ENCODE data around the gene PPP1R3F. TPM values are rescaled to one million over a fixed set of nuclear protein-coding genes. Genes with fewer than 3 reads are reported as not detected.
A peak's percentile ranks its signal among the peaks of the same experiment; 100 is the strongest.
"Not testable (repeated sequence)": the region's sequence is repeated elsewhere in the genome, so short reads cannot be mapped to it uniquely, and the experiment has no call there.

The PPP1R3F gene
- total RNA-seq, 2 donors from 2014 or later, result 3.9 to 24.9 TPM

DNA sequence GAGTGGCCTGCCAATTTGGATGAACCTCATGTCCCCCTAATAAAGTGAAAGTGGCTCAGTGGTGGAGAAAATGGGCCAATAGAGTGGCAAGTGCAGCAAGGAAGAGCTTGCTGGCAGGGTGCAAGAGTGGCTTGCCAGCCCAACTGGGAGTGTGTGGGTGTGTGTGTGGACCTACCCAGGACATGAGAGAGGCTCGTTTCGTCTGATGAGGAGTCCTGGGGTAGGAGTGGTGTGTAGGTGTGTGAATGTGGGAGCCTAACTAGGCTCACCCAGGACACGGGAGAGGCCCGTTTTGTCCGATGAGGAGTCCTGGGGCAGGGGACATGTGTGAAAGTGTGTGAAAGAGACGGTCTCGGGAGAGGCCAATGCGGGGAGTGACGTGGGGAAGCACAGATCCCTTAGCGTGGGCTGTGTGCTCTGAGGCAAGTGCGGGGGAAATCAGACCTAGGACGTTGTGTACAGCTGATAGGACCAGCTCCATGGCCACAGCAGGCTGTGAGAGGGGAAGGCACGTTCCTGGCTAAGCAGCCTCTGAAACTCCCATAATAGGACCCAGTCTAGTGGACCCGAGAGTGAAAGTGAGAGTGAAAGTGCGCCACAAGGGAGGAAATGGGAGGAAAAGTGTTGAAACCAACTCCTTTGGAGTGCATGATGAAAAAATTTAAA, 39.1 kb downstream of the PPP1R3F start:
- Histone ChIP-seq H3K4me1 (replicated peaks) (no peaks in the 10 kb centered on the region), H3K4me3 (peak overlapping the region in 1 of 2 donors; percentile 13), H3K27ac (peak overlapping the region; percentile 63 to 78), H3K27me3 (replicated peaks; ENCODE audit: insufficient read depth) (no peaks in the 10 kb centered on the region), H3K9me3 (no peaks in the 10 kb centered on the region), H3K36me3 (no peaks in the 10 kb centered on the region)
- no peak for DNase-seq (ENCODE audit: low spot score)
- TF ChIP-seq, protein P1, sequence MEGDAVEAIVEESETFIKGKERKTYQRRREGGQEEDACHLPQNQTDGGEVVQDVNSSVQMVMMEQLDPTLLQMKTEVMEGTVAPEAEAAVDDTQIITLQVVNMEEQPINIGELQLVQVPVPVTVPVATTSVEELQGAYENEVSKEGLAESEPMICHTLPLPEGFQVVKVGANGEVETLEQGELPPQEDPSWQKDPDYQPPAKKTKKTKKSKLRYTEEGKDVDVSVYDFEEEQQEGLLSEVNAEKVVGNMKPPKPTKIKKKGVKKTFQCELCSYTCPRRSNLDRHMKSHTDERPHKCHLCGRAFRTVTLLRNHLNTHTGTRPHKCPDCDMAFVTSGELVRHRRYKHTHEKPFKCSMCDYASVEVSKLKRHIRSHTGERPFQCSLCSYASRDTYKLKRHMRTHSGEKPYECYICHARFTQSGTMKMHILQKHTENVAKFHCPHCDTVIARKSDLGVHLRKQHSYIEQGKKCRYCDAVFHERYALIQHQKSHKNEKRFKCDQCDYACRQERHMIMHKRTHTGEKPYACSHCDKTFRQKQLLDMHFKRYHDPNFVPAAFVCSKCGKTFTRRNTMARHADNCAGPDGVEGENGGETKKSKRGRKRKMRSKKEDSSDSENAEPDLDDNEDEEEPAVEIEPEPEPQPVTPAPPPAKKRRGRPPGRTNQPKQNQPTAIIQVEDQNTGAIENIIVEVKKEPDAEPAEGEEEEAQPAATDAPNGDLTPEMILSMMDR (IDR thresholded peaks at IDR 0.05), result no peak
- no peak for TF ChIP-seq POLR2A (IDR thresholded peaks at IDR 0.05)
- no peak for TF ChIP-seq POLR2AphosphoS5 (IDR thresholded peaks at IDR 0.05)
- 17% methylated on average over 15 of the region's 15 CpGs for WGBS
- intact Hi-C loops (cut with DNase I), result no loop called here

GRCh38 chrX:49309401-49309981, 39.9 kb downstream of the PPP1R3F start:
- TF ChIP-seq POLR2A (IDR thresholded peaks at IDR 0.05) (no peak), POLR2AphosphoS5 (IDR thresholded peaks at IDR 0.05) (no peak)
- TF ChIP-seq, protein P1 (IDR thresholded peaks at IDR 0.05), result no peak
- Histone ChIP-seq H3K9me3 (no peaks in the 10 kb centered on the region), H3K27ac (peak overlapping the region; percentile 63 to 78), H3K4me1 (replicated peaks) (no peaks in the 10 kb centered on the region), H3K36me3 (no peaks in the 10 kb centered on the region), H3K27me3 (replicated peaks; ENCODE audit: insufficient read depth) (no peaks in the 10 kb centered on the region), H3K4me3 (peak overlapping the region in 1 of 2 donors; percentile 13)
- 4% methylated on average over 8 of the region's 8 CpGs for WGBS
- intact Hi-C loops (cut with DNase I), result no loop called here
- peak; percentile 5 for DNase-seq (ENCODE audit: low spot score)

DNA sequence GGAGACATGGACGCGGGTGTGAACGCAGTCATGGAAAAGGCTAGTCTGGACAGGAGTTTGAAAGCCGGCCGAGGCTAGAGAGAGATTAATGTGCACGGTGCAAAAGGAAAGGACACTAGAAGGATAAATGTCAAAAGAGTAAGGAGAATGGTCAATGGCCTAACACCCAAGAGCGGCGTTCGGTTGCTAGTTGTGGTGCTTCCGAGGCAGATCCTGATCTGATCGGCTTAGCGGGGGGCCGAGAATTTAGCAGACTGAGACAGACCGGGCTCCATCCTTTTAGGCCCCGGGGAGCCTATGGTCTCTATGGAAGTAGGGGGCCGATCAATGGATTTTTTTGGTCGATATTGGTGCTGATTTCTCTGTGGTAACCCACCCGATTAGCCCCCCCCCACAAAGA, 40.8 kb downstream of the PPP1R3F start:
- Histone ChIP-seq H3K27ac (peak overlapping the region in 1 of 2 donors; percentile 78), H3K4me1 (replicated peaks) (no peaks in the 10 kb centered on the region), H3K27me3 (replicated peaks; ENCODE audit: insufficient read depth) (no peaks in the 10 kb centered on the region), H3K36me3 (no peaks in the 10 kb centered on the region), H3K9me3 (no peaks in the 10 kb centered on the region), H3K4me3 (no peak overlapping the region)
- 59% methylated on average over 18 of the region's 18 CpGs for WGBS
- TF ChIP-seq, protein P1 (IDR thresholded peaks at IDR 0.05), result no peak
- TF ChIP-seq POLR2A (IDR thresholded peaks at IDR 0.05), result no peak
- no peak for TF ChIP-seq POLR2AphosphoS5 (IDR thresholded peaks at IDR 0.05)
- intact Hi-C loops (cut with DNase I), result no loop called here
- DNase-seq (ENCODE audit: low spot score), result no peak

GRCh38 chrX:49312176-49312575, 42.6 kb downstream of the PPP1R3F start:
- no peak for DNase-seq (ENCODE audit: low spot score)
- H3K4me1 ChIP-seq (replicated peaks), result no peaks in the 10 kb centered on the region
- no peak overlapping the region for H3K27ac ChIP-seq
- 100% methylated on average over 2 of the region's 2 CpGs for WGBS
- H3K4me3 ChIP-seq, result no peak overlapping the region
- no peak for TF ChIP-seq POLR2AphosphoS5 (IDR thresholded peaks at IDR 0.05)
- TF ChIP-seq, protein P1 (IDR thresholded peaks at IDR 0.05), result no peak
- no peak for TF ChIP-seq POLR2A (IDR thresholded peaks at IDR 0.05)
- H3K9me3 ChIP-seq, result no peaks in the 10 kb centered on the region
- intact Hi-C loops (cut with DNase I), result no loop called here
- no peaks in the 10 kb centered on the region for H3K36me3 ChIP-seq
- no peaks in the 10 kb centered on the region for H3K27me3 ChIP-seq (replicated peaks; ENCODE audit: insufficient read depth)

GRCh38 chrX:49316085-49316484, 46.5 kb downstream of the PPP1R3F start:
- Histone ChIP-seq H3K4me1 (replicated peaks) (no peaks in the 10 kb centered on the region), H3K9me3 (no peaks in the 10 kb centered on the region), H3K27ac (no peak overlapping the region), H3K36me3 (no peaks in the 10 kb centered on the region), H3K4me3 (no peak overlapping the region), H3K27me3 (replicated peaks; ENCODE audit: insufficient read depth) (no peaks in the 10 kb centered on the region)
- no peak for TF ChIP-seq POLR2A (IDR thresholded peaks at IDR 0.05)
- WGBS, result 51% methylated on average over 4 of the region's 4 CpGs
- intact Hi-C loops (cut with DNase I), result no loop called here
- no peak for DNase-seq (ENCODE audit: low spot score)

- H3K4me3 ChIP-seq; H3K4me1 ChIP-seq (replicated peaks); H3K9me3 ChIP-seq; H3K27ac ChIP-seq; H3K27me3 ChIP-seq (replicated peaks; ENCODE audit: insufficient read depth); DNase-seq (ENCODE audit: low spot score); H3K36me3 ChIP-seq; intact Hi-C loops (cut with DNase I): not testable (repeated sequence)
- no CpG with 5 or more reads among the region's 16 CpGs for WGBS
Measured at GRCh38 chrX:49321737-49322136, 52.1 kb downstream of the PPP1R3F start, which contains the start of gene GAGE12J. Gene GAGE12J (plus strand): TSS chrX:49322037. CDS start chrX:49323194, 1,157 bp downstream.

- H3K4me3 ChIP-seq; H3K9me3 ChIP-seq; H3K27me3 ChIP-seq (replicated peaks; ENCODE audit: insufficient read depth); intact Hi-C loops (cut with DNase I); H3K36me3 ChIP-seq; DNase-seq (ENCODE audit: low spot score); H3K27ac ChIP-seq; H3K4me1 ChIP-seq (replicated peaks): not testable (repeated sequence)
- WGBS, result no CpG with 5 or more reads among the region's 27 CpGs
Measured at GRCh38 chrX:49322266-49322665, 52.7 kb downstream of the PPP1R3F start.

- intact Hi-C loops (cut with DNase I); H3K9me3 ChIP-seq; H3K27ac ChIP-seq; H3K4me1 ChIP-seq (replicated peaks); DNase-seq (ENCODE audit: low spot score); H3K4me3 ChIP-seq; H3K36me3 ChIP-seq; H3K27me3 ChIP-seq (replicated peaks; ENCODE audit: insufficient read depth): not testable (repeated sequence)
- WGBS, result no CpG with 5 or more reads among the region's 7 CpGs
Measured at GRCh38 chrX:49323735-49324134, 54.1 kb downstream of the PPP1R3F start.

Measured in prostate gland (tissue), 2 donors.